ENCODE measurements around the gene MYH13. TPM values are rescaled to one million over a fixed set of nuclear protein-coding genes. Genes with fewer than 3 reads are reported as not detected.

MYH13 gene
- total and polyA plus RNA-seq, 7 donors = 0.01 to 0.11 (median 0.07) TPM

DNA sequence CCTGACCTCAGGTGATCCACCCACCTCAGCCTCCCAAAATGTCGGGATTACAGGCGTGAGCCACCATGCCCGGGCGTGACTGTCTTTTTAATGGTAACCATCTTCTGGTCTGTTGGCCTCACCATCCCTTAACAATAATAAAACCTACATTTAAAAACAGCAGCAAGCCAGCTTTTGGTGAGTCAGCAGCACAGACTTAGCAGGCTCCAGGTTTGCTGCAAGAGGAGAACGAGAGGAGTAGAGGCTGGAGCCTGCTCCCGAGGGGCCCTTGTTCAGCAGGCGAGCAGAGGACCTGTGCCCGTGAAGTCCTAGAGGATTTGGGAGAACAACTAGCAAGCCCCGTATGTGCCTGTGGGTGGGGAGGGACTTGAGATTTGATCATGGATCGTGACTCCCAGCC is 35.7 kb downstream of the MYH13 start:
- 71 to 82% (median 74%) methylated on average over 10 of the region's 10 CpGs for WGBS, 3 donors
- H3K4me3 ChIP-seq = no peak overlapping the region
- TF ChIP-seq CTCF (IDR thresholded peaks at IDR 0.05) = no peak
- H3K4me1 ChIP-seq = no peaks in the 10 kb centered on the region
- no peak for DNase-seq
- intact Hi-C loops (cut with DNase I) = no loop called here
- ATAC-seq = no peak
- H3K36me3 ChIP-seq (ENCODE audit: insufficient read depth in 1 of 2, low read depth in 1 of 2) = no peaks in the 10 kb centered on the region
- no peaks in the 10 kb centered on the region for H3K27me3 ChIP-seq (ENCODE audit: insufficient read depth in 3 of 3, low read length in 2 of 3)
- no peaks in the 10 kb centered on the region for H3K9me3 ChIP-seq
- H3K27ac ChIP-seq = no peak overlapping the region

GRCh38 chr17:10336393-10336792 is 36.4 kb downstream of the MYH13 start:
- Histone ChIP-seq H3K9me3 (no peaks in the 10 kb centered on the region), H3K27me3 (ENCODE audit: insufficient read depth in 3 of 3, low read length in 2 of 3) (no peaks in the 10 kb centered on the region), H3K36me3 (ENCODE audit: insufficient read depth in 1 of 2, low read depth in 1 of 2) (no peaks in the 10 kb centered on the region), H3K4me1 (no peaks in the 10 kb centered on the region), H3K4me3 (no peak overlapping the region), H3K27ac (no peak overlapping the region)
- ATAC-seq (no peak), DNase-seq (no peak)
- TF ChIP-seq CTCF (IDR thresholded peaks at IDR 0.05) = no peak
- 82 to 83% (median 83%) methylated on average over 7 of the region's 7 CpGs for WGBS, 3 donors
- intact Hi-C loops (cut with DNase I) = no loop called here

GRCh38 chr17:10332515-10332914 is 40.3 kb downstream of the MYH13 start:
- DNase-seq (no peak), ATAC-seq (no peak)
- intact Hi-C loops (cut with DNase I) = no loop called here
- Histone ChIP-seq H3K36me3 (ENCODE audit: insufficient read depth in 1 of 2, low read depth in 1 of 2) (no peaks in the 10 kb centered on the region), H3K4me1 (no peaks in the 10 kb centered on the region), H3K9me3 (no peaks in the 10 kb centered on the region), H3K4me3 (no peak overlapping the region), H3K27ac (no peak overlapping the region), H3K27me3 (ENCODE audit: insufficient read depth in 3 of 3, low read length in 2 of 3) (no peaks in the 10 kb centered on the region)
- no peak for TF ChIP-seq CTCF (IDR thresholded peaks at IDR 0.05)
- WGBS, 3 donors = 79 to 90% (median 88%) methylated on average over 4 of the region's 4 CpGs

DNA sequence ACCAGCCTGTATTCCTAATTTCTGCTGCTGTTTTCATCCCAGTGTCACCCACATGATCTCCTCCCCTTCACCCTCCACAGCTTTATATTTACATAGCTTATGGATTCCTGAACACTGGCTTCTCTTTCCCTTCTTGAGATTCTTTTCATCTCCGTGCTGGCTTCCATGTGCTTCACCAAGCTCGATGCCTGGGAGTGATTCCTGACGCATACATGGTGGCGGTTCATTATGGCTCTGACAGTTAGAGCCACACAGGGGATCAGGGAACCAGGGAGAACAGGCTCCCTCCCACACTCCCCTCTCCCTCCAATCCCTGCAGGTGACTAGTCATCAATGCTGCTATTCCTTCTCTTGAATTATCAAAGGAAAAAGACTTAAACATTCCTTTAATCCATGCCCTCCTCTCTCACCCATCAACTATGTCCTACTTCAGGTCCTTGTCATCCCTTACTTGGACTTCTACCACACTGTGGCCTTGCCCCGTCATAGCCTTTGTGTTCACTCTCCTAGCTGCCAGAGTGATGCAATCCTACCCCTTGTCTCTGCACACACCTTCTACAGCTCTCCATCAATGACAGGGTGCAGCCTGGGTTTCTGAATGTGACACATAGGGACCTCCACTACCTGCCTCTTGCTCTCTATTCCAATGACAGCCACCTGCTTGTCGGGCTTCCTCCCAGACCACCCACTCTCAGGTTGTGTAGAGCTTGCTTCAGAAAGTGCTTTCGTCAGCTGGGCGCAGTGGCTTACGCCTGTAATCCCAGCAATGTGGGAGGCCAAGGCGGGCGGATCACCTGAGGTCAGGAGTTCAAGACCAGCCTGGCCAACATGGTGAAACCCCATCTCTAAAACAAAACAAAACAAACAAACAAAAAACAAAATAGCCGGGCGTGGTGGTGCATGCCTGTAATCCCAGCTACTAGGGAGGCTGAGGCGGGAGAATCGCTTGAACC is 43.6 kb downstream of the MYH13 start:
- intact Hi-C loops (cut with DNase I) = loop anchor here (2.0 to 10.0 kb wide), 3 partner anchors 146 to 288 kb away; no protein-coding TSS in a partner anchor
- TF ChIP-seq CTCF (IDR thresholded peaks at IDR 0.05) = no peak
- H3K4me1 ChIP-seq = no peaks in the 10 kb centered on the region
- no peak overlapping the region for H3K27ac ChIP-seq
- no peak for DNase-seq
- no peak overlapping the region for H3K4me3 ChIP-seq
- no peaks in the 10 kb centered on the region for H3K27me3 ChIP-seq (ENCODE audit: insufficient read depth in 3 of 3, low read length in 2 of 3)
- no peak for ATAC-seq
- H3K9me3 ChIP-seq = no peaks in the 10 kb centered on the region
- WGBS, 3 donors = 85 to 91% (median 86%) methylated on average over 15 of the region's 15 CpGs
- no peaks in the 10 kb centered on the region for H3K36me3 ChIP-seq (ENCODE audit: insufficient read depth in 1 of 2, low read depth in 1 of 2)

Data from psoas muscle (tissue), 8 donors.